GM18505 (cell line): Measurements from ENCODE around the gene PNPLA3.

Experiments used
- ATAC-seq: cut with Tn5 transposase; IDR thresholded peaks from one replicate; pipeline ENCODE4 v1.9.1; 2021; ENCODE audit not compliant: unreplicated experiment
- POLR2A ChIP-seq: IDR thresholded peaks from 4 replicates; pipeline ENCODE4 v1.6.1; 2011; ENCODE audit warnings: borderline replicate concordance; ENCODE audit not compliant: insufficient read depth, insufficient read length; ENCODE audit errors: extremely low read depth

PNPLA3 gene

DNA sequence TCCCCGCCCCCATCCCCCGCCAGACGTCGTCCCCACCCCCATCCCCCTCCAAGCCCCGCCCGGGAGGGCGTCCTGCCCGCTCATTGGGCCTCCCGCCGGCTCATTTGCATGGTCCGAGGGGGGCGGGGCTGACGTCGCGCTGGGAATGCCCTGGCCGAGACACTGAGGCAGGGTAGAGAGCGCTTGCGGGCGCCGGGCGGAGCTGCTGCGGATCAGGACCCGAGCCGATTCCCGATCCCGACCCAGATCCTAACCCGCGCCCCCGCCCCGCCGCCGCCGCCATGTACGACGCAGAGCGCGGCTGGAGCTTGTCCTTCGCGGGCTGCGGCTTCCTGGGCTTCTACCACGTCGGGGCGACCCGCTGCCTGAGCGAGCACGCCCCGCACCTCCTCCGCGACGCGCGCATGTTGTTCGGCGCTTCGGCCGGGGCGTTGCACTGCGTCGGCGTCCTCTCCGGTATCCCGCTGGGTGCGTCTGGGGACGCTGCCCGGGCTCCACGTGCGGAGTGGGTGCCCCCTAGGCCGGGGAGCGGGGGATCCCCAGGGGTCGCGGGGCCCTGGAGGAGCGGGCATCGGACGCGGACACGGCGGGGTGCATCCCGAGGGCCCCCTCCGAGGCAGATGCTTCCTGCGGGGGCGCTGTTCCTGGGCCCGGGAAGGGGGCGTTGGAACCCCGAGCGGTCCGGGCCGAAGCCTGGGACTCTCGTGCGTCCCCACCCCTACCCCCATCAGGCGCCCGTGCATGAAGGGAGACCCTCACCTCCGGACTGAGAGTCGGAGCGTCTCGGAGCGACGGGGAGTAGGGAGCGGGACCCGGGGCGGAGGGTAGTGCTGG is at the start of gene PNPLA3:
Gene PNPLA3 (plus strand): TSS at position 175 of the 834 bp plus-strand sequence. CDS start 107 bp downstream, at position 282.
- TF ChIP-seq POLR2A: no peak
- no peak for ATAC-seq

GRCh38 chr22:43876866-43877509 is 46.6 kb upstream of the PNPLA3 start:
- TF ChIP-seq POLR2A: no peak
- no peak for ATAC-seq

GRCh38 chr22:43878079-43878795 is 45.4 kb upstream of the PNPLA3 start:
- no peak for ATAC-seq
- TF ChIP-seq POLR2A: no peak

- no peak for ATAC-seq
- TF ChIP-seq POLR2A: no peak
Observed at GRCh38 chr22:43878831-43879550, 44.6 kb upstream of the PNPLA3 start.

GRCh38 chr22:43879901-43880540 is 43.6 kb upstream of the PNPLA3 start:
- ATAC-seq: no peak
- no peak for TF ChIP-seq POLR2A

DNA sequence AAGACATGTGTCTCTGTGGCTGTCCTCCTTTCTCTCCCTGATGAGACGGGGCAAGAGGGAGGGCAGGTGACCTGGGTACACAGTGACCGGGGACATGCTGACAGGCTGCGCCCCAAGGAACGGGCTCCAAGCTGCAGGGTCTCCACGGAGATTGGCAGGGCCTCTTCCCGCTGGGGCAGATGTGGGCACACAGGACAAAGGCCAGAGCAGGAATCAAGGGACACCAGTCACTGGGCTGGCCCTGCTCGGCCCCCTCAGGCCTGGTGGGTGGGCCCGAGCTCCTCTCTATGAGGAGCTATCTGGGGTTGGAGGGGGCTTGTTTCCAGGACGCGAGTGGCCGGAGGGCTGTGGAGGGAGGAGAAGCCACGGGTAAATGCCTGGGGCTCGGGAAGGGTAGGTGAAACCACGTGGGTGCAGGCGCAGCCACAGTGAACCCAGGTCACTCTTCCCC is 43.0 kb upstream of the PNPLA3 start:
- TF ChIP-seq POLR2A: no peak
- no peak for ATAC-seq

GRCh38 chr22:43881091-43882061 is 42.2 kb upstream of the PNPLA3 start:
- ATAC-seq: no peak
- no peak for TF ChIP-seq POLR2A

DNA sequence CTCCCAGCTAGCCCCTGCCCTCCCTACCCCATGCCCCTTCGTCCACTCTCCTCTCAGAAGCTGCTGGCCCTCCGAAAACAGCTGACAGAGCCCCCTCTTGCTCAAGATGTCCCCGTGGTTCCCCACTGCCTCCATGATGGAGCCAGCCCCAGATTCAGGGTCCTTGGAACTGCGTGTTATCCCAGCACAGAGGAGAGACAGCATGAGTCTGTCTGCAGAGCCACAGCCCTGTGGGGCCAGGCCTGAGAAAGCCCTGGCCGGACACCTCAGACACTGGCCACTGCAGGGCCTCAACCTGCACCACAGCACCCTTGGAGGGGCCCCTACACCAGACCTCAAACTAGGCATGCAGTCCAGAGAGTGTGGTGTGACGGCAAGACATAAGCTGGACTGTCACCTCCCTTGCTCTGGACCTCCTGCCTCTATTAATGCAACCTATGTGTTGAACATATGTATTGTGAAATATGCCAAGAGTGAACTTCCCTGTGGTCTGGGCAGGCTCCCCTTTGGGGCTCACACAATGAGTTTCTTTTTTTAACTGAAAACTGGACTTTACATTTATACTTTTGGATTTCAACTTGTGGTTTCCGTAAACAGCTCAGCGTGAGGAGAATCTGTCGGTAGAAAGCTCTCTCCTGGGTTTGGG is 41.4 kb upstream of the PNPLA3 start:
- ATAC-seq: no peak
- TF ChIP-seq POLR2A: no peak

DNA sequence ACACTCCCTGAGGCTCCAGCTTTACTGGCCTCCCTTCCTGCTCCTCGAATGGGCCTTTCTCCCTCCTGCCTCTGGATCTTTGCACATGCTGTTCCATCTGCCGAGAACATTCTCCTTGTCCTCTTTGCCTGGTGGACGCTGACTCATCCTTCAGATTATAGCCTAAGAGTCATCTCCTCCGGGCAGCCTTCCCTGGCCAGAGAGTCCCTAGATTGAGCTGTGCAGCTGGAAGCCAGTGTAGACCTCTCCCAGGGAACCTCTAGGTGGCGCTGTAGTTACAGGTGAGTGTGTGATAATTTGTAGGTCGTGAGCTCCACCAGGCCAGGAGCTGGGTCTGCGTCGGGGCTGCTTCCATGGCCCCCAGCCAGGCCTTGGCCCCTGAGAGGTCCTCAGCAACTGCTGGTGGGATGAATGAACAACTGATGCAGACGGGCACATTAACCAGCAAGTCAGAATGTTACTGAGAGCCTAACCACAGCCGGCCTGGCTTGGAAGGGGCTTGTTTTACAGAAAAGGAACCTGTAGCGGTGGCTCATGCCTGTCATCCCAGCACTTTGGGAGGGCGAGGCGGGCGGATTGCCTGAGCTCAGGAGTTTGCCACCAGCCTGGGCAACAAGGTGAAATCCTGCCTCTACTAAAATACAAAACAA is 40.5 kb upstream of the PNPLA3 start:
- TF ChIP-seq POLR2A: no peak

GRCh38 chr22:43883719-43884415 is 39.7 kb upstream of the PNPLA3 start:
- no peak for ATAC-seq
- no peak for TF ChIP-seq POLR2A

More for the DNA sequence above, 40.5 kb upstream of the PNPLA3 start:
- no peak for ATAC-seq
